Stimulated activated CD8-positive, alpha-beta memory T cell treated with anti-CD3 and anti-CD28 coated beads, Interleukin-7, amount 100 ng/mL, for 48 hours (primary cell): Measurements from ENCODE around the gene CMTM1.
A peak's percentile ranks its signal among the peaks of the same experiment; 100 is the strongest.
"Not testable (repeated sequence)": the region's sequence is repeated elsewhere in the genome, so short reads cannot be mapped to it uniquely, and the experiment has no call there.

Experiments
- DNase-seq, 2 donors: peaks; one replicate each; pipeline ENCODE4 v3.0.0-alpha.2; 2020; ENCODE audit warnings: low read depth in 1 of 2; ENCODE audit errors: extremely low read depth in 1 of 2

Gene CMTM1

DNA sequence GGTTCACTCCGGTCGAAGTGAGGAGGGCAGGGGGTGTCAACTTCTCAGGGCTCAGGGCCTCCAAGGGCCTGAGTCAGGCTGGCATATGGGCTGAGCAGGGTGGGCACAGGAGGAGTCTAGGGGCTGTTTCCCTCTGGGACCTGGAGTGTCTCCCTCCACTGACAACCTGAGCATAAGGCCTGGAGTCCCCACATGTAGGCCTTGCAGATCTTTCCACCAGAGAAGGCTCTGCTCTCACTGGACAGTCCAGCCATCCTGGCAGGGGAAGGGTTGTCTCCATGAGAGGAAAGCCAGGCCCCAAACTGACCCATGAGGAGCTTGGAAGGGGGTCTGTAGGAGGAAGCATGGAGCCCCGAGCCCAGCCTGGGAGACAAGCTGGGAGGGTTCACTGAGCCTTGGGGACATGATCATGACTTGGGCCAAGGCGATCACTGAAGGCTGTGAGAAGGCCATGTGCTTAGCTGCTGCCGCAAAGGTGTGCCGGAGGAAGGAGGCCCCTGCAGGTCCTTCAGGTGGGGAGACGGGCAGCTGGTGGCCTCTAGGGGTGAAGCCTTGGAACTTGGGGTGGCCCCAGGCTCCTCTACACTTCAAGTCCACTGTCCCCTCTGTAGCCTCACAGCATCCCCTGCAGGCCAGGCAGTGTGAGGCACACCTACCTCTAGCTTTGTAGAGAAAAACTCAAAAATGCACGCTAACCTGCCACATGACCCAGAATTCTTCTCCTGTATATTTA, 22.9 kb downstream of the CMTM1 start:
- peak; percentile 34 to 56 for DNase-seq

DNA sequence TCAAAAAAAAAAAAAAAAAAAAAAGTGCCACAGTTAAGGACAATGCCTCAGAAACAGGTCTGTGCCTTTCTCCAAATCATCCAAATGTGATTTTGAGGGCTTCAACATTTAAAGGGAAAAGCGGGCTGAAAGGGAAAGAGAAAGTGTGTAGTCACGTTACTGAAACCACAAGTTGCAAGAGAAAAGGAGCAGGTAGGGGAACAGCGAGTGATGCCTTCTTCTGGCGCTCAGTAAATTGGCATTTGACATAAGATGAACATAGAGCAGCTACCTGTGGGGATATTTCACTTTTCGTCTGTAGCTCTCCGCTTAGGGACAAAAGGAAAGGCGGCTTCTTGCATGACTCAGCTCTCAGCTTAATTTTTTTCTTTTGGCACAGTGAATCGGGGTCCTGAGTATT, 24.1 kb downstream of the CMTM1 start:
- DNase-seq: no peak

DNA sequence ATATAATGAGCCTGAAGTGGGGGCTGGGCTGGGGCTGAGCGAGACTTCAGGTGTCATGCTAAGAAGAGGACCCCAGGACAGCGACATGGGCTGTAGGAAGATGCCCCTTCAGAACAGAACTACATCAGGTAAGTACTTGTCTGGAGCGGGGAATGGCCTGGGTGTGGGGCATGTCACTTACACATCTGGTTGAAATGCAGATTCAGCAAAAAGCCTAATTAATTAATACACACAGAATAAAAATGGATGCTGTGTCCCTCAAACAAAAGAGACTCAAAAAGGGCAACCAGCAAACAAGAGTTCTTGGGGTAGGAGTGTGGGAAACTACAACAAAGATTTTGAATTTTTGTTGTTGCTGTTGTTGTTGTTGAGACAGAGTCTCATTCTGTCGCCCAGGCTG, 24.8 kb downstream of the CMTM1 start:
- no peak for DNase-seq

DNA sequence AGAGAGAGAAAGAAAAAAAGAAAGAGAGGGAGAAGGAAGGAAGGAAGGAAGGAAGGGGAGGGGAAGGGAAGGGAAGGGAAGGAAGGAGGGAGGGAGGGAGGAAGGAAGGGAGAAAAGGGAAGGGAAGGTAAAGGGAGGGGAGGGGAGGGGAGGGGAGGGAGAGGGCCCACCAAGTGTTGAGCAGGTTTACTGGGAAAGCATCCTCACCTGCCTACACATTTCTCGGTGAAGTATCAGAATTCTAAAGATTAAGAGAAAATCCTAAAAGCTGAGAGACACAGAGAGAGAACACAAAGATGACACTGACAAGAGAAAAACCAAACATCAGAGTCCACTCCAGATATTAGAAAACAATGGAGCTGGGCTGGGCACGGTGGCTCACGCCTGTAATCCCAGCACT, 26.0 kb downstream of the CMTM1 start:
- no peak for DNase-seq

DNA sequence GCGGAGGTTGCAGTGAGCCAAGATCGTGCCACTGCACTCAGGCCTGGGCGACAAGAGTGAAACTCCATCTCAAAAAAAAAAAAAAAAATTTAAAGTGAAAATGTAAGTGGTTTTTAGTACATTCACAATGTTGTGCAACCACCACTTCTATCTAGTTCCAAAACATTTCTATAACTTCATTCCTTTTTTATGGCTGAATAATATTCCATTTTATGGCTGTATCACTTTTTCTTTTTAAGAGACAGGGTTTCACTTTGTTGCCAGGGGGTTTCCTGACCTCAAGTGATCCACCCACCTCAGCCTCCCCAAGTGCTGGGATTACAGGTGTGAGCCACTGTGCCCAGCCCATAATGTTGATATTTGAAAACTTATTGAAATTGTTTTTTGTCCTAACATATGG, 26.6 kb downstream of the CMTM1 start:
- DNase-seq: no peak

DNA sequence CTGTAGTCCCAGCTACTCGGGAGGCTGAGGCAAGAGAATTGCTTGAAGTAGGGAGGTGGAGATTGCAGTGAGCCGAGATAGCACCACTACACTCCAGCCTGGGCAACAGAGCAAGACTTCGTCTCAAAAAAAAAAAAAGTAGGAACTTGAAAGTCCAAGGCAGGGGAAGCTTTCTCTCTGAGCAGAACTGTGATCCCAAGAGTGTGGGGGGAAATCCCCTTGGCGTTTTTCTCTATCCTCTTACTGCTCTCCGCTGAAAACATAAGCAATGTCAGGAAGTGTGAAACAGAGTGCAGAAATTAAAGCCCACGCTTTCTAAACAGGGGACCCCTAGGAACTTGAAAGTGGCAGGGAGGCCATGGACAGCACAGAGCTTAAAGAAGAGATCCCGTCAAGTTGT, 28.5 kb downstream of the CMTM1 start:
- DNase-seq: no peak

DNA sequence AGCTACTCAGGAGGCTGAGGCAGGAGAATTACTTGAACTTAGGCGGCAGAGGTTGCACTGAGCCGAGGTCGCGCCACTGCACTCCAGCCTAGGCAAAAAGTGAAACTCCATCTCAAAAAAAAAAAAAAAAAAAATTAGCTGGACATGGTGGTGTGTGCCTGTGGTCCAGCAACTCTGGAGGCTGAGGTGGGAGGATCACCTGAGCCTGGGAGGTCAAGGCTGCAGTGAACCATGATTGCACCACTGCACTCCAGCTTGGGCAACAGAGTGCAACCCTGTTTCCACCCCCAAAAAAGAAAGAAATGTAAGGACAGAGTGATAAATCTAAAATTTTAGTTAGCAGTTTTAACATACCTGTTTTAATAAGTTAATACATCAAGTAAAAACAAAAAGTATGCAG, 30.3 kb downstream of the CMTM1 start:
- not testable (repeated sequence) for DNase-seq

DNA sequence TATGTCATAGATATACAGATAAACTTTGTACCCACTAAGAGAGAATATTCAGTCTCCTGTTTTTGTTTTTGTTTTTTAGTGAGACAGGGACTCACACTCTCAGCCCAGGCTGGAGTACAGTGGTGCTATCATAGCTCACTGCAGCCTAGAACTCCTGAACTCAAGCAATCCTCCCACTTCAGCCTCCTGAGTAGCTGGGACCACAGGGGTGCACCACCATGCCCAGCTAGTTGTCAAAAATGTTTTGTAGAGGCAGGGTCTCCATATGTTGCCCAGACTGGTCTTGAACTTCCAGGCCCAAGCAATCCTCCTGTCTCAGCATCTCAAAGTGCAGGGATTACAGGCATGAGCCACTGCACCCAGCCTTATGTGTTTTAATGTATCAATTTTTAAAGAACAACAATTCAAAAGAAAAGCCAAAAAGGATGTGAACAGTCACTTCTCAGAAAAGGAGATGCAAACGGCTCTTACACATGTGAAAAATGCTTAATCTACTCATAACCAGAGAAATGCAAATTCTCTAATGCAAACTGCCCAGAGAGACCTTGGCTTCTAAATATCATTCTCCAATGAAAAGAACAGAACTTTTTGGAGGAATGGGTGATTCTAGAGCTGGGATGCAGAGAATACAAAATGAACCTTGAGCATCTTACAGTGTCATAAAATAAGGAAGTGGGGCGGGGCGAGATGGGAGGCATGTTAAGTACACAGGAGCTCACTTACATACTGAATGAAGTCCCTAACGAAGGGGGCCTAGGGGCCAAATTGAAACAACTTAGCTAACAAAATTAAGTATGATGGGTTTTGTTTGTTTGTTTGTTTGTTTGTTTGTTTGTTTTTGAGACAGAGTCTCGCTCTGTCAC, 31.0 kb downstream of the CMTM1 start:
- DNase-seq: no peak

DNA sequence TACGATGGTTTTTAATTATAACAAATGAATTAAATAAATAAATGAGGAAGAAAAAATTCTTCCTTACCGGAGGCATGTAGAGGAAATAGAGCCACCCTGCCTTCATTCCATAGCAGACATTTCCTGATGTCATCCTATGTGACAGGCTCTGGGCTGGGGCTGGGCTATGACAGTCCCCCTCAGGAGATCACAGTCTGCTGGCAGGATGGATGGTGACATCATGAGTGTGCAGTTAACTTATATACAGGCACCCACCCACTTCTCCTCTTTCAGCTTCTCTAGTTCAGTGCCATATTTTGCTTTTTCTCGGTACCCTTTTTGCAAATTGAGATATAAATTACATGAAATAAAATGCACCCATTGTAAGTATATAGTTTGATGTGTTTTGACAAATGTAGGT, 31.9 kb downstream of the CMTM1 start:
- DNase-seq: no peak

DNA sequence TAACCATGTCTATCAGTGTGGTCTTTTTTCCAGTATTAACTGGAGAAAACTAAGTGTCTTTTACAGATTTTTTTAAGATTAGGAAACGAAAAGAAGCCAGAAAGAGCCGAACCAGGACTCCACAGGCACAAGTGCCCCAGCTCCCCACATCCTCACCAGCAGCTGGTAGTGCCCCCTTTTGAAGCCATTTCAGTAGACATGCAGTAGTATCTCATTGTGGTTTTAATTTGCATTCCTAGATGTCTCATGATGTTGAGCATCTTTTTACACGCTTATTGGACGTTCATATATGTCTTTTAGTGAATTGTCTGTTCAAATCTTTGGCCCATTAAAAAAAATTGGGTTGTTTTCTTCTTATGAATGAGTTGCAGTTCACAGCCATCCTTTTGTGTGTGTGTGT, 33.5 kb downstream of the CMTM1 start:
- no peak for DNase-seq

DNA sequence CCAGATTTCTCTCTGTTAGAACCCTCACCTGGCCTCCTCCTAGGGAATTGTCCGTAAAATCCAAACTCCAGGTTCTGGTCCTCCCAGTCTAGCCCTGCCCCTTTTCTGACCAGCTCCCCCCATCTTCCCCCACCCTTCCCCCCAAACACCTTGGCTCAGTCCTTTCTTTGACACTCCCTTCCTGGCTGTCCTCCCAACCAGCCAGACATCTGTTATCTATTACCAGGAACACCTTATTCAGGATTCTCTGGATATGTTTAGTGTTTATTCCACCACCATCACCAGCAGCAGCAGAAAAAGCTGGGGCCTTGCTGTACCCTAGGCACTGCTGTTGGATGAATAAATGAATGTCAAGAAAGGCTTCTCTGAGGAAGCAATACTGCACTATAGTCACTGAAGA, 34.2 kb downstream of the CMTM1 start:
- no peak for DNase-seq

DNA sequence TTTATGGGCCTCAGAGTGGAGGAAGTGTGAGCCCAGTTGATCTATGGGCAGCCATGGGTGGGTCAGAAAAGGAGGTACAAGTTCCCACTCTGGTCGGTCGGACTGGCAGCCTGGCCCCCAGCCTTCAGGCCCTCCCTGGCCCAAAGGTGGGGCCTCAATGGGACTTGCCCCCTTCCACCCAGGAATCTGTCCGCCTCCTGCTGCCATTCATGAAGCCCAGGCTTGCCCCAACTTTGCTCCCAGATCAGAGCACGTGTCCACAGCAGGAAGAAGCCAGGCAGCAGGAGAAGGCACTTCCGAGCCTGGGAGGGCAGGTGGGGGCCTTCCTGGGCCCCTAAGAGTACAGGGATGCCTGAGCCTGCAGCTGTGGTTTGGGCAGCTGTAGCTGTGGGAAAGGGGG, 35.2 kb downstream of the CMTM1 start:
- no peak for DNase-seq

DNA sequence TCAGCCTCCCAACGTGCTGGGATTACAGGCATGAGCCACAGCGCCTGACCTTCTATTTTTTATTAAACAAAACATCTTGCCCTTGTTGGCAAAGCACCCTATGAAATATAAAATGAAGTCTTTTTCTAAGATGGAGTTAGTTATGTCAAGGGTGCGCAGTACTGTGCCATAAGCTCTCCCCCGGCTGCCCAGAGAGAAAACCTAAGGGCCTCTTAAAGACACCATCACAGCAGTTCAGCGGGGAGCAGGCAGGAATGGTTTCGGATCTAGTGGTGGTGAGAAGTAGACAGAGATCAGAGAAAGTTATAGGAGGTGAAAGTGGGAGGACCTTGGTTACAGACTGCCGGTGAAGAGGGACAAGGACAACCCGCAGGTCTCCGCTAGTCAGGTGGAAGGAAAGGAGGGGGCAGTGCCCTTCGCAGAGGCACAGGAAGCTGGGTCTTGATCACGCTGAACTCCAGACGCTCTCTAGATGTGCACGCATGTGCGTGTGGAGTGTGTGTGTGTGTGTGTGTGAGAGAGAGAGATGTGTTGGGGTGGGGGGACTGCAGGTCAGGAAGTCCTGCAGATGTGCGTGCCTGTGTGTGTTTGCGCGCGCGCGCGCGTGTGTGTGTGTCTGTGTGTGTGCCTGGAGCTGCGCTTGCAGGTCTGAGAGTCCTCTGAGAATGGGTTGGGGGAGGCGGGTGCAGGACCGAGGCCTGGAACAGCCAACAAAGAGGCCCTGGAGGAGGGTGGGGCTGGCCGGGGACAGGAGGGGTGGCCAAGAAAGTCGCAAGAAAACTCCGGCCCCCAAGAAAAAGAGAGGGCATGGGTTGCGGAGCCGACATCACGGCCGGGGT, 37.5 kb downstream of the CMTM1 start:
- peak; percentile 30 to 57 for DNase-seq

DNA sequence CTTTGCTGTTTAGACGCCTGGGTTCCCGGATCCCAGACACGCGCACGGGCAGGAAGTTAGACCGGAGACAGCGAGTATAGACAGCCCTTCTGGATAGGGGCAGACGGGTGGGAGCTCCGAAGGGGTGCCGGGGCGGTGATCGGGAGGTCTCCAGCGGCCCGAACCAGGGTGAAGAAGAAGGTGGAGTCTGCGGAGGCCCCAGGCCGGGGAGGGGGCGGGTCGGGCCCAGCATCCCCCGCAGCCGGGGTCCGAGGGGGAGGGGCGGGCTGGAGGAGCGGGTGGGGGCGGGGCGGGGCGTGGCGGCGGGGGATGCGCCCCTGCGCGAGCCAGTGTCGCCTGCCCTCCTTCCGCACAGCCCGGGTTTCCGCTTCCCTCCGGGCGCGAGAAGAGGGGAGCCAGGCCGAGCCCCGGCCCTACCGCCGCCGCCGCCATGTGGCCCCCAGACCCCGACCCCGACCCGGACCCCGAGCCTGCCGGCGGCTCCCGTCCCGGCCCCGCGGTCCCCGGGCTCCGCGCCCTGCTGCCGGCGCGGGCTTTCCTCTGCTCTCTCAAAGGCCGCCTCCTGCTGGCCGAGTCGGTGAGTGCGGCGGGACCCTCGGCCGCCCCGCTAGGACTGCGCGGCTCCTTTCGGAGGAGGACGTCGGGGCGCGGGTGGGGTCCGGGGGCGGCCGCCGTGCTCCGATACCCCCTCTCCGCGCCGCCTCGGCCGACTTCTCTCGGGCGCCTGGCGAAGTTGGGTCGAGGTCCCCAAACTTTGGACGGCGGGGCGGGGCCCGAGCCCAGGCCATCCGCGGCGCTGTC, 38.3 kb downstream of the CMTM1 start, which contains the start of gene CMTM3:
Gene CMTM3 (plus strand): TSS at position 329 of the 801 bp plus-strand sequence. CDS start 102 bp downstream, at position 431.
- peak; percentile 45 to 54 for DNase-seq

DNA sequence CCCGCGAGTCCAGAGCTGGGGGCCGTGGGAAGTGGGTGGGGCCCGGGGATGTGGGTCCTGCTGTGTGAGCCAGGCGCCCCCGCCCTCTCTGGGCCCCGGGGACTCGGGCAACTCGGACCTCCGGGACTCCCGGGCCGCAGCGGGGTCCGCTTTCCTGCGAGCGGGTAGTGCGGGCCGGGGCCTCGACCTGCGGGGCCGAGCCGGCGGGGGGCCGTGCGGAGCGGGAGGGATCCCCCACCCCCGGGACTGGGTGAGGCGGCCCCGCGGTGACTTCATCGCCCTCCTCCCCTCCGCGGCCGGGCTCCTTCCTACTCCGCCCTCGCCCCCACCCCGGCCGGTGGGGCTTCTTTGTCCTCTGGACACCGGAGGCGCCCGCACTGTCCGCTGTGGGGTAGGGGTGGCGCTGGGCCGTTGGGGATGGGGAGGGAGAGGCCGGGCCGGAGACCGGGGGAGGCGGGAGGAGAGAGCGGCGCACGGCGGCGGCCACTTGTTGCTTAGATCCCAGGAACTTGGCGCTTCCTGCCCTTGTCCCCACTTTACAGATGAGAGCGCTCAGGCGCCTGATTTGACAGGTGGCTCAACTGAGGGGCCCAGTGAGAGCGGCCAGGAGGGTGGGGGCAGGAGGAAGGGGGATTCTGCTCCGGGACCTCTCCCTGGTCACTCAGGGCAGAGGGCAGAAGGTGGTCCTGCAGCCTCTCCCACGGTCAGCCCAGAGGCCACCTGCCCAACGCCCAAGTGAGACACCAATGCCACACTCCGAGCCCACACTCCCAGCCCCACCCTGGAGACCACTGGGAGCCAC, 39.1 kb downstream of the CMTM1 start:
- DNase-seq: peak in 1 of 2 donors; percentile 17

DNA sequence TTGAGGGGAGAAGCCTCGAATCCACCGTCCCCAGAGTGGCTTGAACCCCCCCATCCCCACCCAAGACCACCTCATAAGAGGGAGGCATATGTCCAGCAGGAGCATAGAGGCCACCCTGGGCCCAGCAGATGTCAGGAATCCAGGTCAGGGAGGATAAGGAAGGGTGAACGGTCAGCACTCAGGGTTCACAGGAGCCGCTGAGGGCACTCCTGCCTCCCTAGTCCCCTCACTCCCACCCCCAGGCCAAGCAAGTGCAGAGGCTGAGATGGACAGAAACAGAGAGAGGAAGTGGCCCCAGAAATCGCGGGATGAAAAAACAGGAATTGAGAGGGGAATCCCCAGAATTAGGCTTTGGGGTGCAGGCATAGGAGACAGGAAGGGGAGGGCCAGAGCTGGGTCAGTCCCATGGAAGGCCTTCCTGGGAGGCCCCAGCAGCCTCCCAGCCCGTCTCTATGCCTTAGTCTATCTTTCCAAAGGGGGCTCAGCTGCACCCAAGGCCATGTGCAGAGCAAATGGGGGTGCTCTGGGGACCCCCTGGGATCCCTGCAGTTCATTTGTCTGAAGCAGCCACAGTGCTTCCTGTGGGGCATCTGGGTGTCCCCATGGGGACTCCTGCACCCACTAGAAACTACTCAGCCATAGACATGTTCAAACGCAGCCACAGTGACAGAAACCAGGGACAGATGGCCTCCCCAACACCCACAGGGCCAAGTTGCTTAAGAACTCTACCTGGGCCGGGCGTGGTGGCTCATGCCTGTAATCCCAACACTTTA, 39.9 kb downstream of the CMTM1 start:
- DNase-seq: no peak

DNA sequence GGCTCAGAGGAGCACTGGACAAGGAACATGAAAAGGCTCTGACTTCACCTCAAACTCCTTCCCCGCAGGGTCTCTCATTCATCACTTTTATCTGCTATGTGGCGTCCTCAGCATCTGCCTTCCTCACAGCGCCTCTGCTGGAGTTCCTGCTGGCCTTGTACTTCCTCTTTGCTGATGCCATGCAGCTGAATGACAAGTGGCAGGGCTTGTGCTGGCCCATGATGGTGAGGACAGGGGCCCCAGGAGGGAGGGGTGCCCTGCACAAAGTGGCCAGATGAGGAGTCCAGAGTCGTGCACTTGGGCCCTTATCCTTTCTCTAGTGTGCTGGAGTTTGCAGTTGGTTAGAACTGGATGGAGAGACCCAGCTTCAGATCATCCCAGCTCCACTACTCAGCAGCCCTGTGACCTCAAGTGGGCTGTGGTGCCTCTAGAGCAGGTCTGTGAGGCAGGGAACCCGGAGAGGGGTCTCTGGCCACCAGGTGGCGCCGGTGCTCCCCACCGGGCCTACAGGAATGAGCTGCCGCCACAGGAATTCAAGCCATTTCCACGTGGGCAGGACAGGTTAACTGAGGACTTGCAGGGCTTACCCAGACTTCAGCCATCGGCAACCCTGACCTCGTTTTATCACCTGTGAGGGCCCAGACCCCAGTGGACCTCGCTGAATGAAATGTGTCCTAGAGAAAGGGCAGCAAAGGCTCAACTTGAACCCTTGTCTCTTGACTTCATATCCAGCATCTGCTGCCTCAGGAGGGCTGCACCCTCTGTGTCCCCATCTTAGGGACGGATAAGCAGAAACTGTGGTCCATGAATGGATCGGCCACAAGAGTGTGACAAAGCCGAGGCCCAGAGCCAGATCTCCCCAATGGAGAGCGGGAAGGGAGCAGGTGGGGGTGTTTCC, 42.3 kb downstream of the CMTM1 start:
- DNase-seq: peak; percentile 64 to 77

DNA sequence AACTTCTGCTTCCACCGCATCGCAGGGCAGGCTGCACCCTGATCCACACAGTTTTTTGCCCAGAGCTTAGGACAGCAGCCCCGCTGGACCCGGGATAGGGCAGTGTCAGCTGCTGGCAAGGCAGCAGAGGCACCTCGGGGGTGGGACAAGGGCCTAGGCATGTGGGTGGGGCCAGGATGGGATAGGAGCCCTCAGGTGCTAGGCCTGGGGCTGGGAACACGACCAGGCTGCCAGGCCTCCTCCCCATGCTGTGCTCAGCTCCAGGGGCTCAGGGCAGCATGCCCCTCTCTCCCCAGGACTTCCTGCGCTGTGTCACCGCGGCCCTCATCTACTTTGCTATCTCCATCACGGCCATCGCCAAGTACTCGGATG, 42.9 kb downstream of the CMTM1 start:
- no peak for DNase-seq
